H4 (cell line): ENCODE measurements around the gene RPL14. TPM values are rescaled to one million over a fixed set of nuclear protein-coding genes. Genes with fewer than 3 reads are reported as not detected.
A peak's percentile ranks its signal among the peaks of the same experiment; 100 is the strongest.

Experiments used
- DNase-seq: peaks from one replicate; pipeline ENCODE4 v3.0.0-alpha.2; 2015; ENCODE audit warnings: low spot score
- total RNA-seq: library from RNA; depleted of rRNA; stranded (reverse); fragments of >200 nt; shearing (Covaris generic); gene quantifications from 2 replicates; pipeline ENCODE4 v1.2.3, GENCODE V29; 2014

RPL14 gene
- total RNA-seq, 1 experiment from 2014 or later = 334 TPM

DNA sequence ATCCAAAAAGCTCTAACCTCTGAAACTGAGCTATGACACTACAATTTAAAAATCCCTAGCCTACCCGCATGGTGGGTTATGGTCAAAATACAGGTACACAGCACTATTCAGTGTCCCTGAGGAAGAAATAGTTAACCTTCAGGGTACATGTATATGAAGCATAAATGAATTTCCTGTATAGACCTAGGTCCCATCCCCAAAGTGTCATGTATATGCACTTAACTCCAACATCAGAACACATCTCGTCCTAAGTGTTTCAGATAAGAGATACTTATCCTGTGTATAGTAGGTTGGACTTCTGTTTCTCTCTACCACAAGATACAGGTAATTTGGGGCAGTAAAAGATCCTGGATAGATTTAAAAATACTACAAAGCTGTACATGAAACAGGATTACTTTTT, 6.4 kb downstream of the RPL14 start:
- DNase-seq = no peak

DNA sequence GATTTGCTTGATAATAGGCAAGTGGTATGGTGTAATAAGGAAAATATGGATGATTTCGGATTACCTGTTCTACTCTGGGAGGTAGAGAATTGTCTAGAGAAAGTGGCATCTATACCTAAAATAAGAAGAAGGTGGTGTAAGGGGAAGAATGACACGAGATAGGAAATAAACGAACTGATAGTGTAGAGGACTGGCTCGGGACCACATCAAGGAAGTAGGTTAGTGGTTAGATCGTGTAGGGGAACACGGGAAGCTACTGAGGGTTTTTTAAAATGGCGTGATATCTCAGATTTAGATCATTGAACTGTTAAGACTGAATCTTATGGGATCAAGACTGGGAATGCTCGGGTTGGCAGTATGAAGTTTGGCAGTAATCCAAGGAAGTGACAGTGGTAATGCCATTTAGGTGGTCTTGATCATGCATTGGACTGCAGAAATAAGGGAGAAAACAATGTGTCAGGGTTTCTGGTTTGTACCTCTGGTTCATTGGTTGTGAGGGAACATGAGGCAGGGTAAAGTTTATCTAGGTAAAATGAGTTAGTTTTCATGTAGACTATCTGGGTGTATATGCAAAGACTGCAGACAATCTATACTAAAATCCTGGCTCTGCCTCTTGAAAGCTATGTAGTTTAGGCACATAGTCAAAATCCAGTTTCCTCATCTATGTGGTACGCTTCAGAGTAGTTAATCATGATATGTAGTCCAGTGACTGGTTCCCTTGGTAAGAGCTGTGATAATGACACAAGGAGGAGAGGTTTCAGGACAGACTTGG, 7.4 kb downstream of the RPL14 start:
- DNase-seq = no peak

DNA sequence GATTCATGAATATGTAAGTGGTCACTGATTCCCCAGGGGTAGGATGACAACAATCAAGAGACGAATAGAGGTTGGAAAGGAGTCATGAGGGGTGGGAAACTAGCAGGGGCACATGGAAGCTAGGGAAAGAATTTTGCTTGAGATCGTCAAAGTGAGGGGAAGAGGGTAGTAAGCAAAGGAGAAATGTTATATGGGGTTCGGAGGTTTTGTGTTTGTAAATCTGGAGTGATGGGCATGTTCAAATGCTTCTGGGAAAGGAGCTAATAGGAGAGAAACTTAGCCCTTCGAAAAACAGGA, 7.9 kb downstream of the RPL14 start:
- DNase-seq = no peak

DNA sequence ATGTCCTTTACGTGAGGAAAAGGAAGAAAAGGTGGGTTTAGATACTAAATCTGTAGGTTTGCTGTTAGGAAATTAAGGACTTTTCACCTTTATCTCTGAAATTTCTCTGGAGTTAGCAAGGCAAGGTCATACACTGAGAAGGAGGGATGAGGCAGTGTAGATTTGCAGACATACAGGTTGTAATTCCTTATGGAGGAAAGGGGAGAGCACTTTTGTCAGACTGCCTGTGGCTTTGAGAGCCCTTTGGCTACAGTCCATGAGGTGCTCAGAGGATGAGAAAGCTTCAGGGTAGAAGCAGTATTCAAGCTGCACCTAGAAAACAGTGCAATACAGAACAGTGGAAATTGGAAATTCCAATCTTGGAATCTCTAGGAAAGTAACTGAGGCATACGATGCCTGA, 8.3 kb downstream of the RPL14 start:
- DNase-seq = no peak

DNA sequence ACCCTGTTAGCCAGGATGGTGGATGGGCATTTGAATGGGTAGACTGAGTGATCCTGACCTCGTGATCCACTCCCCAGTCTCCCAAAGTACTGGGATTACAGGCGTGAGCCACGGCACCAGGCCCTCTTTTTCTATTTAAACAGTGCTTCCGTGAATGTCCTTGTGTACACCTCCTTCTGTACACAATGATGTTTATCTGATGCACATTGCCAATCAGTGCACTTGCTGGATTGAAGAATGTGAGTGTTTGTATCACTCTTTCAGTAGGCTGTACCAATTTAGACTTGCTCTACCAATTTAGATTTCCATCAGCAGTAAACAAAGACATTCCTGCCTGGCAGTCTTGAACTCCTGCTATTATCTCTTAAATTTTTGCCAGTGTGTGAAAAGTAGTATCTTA, 10.9 kb downstream of the RPL14 start:
- no peak for DNase-seq

DNA sequence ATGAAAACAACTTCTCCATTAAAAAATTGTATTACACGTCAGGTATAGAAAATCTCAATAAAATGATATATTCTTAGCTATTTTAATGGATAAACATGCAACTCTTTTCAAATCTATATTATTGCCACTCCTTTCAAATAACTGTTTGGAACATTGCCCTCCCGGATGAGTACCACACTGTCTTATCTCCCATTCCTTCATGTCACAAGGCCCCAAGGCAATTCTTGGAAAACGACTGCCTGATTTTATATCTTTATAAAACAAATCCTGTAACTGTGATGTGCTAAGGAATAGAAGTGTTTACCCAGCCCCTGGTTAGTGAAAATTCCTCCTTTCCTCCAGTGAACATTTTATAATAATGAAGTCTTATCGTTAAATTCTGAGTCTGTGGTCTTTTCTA, 13.6 kb downstream of the RPL14 start:
- DNase-seq = no peak

DNA sequence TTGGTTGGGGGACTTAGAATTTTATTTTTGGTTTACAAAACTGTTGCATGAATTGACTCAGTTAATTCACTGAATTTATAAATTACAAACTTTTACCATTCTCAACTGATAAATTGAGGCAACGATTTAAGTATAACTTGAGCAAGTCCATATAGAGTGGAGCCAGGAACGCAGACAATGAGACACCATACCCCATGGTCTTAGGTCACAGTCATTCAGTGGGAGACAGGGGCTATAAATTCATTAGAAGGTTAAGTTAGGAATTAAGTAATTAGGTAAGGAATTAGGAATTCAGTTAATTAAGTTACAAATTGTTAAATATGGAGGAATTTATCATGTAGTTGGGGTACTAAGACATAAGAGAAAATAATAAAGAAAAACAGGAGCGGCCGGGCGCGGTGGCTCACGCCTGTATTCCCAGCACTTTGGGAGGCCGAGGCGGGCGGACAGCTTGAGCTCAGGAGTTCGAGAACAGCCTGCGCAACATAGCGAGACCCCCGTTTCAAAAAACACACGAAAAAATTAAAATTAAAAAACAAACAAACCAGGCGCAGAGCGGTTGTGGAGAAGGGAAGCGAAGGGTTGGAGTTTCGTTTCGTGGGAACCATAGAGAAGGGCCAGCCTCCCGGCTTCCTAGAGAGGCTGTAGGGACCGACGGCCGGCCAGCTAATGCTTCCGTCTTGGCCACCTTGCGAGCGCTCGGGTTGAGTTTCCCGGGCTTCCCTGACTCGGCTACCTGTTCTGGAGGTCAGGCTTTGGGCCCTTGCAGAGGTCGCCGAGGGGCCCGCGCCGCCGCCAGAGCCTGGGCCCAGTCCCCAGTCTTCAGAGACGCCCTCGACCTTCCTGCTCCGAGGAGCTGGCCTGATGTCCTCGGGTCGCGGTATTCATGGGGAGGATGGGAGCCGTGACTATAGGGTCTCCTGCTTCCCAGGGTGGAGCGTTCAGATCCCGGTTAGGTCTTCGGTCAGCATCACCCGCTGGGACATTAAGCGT, 19.6 kb downstream of the RPL14 start, which contains the start of gene ZNF619:
ZNF619 (plus strand) TSS at position 645 of the 993 bp plus-strand sequence. CDS start 858 bp downstream, outside the sequence.
- peak; percentile 27 for DNase-seq

DNA sequence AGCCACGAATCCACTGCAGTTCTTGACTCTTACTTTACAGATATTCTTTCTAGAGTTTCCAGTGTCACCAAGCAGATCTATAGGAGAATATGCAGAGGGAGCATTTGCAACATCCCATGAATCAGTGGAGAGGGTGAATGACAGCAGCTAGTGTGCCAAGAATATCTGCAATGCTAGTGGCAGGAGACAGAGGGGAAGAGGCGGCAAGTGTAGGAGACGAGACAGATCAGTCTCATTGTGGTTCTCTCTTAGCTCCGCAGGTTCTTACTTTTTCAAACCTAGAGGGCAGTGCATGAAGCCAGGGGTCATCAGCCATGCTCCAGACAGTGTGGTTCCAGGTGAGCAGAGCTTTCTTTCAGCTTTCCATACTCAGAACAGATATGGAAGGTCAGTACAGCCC, 20.5 kb downstream of the RPL14 start:
- DNase-seq = no peak

DNA sequence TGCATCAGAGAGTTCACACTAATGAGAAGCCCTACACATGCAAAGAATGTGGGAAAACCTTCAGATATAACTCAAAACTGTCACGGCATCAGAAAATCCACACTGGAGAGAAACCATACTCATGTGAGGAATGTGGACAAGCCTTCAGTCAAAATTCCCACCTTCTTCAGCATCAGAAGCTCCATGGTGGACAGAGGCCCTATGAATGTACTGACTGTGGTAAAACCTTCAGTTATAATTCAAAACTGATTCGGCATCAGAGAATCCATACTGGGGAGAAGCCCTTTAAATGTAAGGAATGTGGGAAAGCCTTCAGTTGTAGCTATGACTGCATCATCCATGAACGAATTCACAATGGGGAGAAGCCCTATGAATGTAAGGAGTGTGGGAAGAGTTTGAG, 30.0 kb downstream of the RPL14 start:
- DNase-seq = no peak

DNA sequence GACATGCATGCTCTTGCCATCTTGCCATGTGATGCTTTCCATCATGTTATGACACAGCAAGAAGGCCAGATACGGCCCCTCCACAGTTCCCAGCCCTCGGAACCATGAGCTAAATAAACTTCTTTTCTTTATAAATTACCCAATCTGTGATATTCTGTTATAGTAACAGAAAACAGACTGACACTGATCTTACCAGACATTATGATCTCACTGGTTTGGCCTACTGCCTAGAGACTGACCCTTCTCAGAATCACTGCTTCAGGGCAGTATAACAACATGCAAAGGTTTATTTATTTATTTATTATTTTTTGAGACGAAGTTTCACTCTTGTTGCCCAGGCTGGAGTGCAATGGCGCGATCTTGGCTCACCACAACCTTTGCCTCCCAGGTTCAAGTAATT, 33.8 kb downstream of the RPL14 start:
- DNase-seq = no peak

DNA sequence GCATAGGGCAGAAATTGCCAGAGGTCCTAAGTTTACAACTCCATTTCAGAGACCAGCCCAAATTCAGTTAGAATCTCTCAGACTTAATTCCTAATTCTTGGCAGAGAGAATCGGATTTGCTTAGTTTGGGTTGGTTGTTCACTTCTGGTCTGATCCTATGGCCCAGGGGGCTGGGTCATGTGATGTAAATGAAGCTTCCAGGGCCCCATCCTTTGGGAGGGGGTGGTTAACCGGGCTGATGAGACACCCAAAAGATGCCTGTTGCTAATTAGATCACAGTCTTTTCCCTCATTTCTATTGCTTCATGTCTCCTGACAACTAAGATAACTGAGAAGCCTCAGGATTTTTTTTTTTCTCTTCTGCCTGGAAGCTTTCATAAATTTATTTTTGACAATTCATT, 37.6 kb downstream of the RPL14 start:
- DNase-seq = no peak

DNA sequence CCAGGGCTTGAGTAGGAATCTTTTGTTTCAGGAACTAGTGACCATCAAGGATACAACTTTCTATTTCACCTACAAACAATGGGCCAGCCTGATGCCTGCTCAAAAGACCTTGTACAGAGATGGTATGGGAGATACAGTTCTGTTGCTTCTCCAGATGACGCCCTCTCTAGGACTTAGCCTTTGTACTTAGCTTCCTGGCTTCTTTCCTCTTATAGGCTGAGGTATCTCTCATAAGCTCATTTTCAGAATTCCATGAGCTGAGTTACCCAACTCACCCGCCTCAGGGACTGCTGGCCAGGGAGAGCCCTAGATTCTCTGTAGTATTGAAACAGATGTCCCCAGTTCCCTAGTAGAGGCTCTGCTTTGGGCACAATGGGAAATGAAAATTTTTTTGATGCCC, 40.1 kb downstream of the RPL14 start:
- DNase-seq = no peak

DNA sequence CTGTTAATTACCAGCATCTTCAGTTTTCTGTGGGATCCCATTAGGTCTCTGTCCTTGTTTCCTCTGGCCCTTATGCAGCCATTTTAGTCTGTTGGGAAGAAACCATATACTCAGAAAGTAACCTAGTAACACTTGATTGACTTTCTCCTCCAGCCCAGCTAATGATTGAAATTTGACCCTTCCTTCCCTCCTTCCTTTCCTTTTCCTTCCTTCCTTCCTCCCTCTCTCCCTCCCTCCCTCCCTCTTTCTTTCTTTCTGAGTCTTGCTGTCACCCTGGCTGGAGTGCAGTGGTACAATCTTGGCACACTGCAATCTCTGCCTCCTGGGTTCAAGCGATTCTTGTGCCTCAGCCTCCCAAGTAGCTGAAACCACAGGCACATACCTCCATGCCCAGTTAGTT, 42.8 kb downstream of the RPL14 start:
- DNase-seq = no peak

DNA sequence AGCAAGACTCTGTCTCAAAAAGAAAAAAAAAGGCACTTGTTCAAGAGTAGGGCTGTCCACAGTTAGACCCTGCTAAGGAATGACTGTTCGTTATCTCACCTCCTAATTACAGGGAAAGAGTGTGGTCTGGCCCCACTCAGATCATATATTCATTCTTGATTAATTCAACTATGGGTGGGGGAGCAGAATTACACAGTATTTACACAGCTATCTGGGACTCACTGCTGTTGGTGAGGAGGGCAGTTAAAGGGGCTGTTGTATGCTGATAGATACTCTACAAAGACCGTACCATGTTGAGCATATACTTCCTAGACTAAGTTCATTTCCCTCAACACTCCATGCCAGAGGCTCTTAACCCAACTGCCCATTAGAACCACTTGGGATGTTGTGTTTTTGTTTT, 44.9 kb downstream of the RPL14 start:
- DNase-seq = no peak

DNA sequence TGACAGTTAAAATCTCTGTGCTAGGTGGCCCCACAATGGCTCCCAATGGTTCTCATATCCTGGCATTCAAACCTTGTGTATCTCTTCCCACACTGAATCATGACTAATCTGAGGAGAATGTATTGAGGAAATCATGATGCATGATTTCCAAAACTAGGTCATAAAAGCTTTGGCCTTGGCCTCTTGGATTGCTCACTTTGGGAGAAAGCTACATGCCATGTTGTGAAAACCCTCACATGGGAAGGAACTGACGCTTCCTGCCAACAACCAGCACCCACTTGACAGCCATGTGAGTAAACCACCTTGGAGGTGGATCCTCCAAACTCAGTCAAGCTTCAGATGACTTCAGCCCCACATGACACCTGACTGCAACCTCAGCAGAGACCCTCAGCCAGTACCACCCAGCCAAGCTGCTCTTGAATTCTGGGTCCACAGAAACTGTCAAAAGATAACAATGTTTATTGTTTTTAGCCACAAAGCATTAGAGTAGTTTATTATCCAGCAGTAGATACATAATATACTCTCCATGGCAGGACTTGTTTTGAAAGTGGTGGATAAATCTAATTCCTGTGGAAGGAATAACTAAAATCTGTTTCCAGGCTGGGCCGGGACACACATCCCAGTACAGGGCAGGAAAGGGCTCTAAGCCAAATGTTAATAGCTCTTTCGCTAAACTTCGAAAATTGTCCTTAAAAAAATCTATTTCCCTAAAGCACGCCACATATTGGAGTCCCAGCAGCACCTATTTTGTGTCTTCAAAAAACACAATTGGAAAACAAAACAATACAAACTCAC, 47.7 kb downstream of the RPL14 start:
- peak; percentile 78 for DNase-seq

DNA sequence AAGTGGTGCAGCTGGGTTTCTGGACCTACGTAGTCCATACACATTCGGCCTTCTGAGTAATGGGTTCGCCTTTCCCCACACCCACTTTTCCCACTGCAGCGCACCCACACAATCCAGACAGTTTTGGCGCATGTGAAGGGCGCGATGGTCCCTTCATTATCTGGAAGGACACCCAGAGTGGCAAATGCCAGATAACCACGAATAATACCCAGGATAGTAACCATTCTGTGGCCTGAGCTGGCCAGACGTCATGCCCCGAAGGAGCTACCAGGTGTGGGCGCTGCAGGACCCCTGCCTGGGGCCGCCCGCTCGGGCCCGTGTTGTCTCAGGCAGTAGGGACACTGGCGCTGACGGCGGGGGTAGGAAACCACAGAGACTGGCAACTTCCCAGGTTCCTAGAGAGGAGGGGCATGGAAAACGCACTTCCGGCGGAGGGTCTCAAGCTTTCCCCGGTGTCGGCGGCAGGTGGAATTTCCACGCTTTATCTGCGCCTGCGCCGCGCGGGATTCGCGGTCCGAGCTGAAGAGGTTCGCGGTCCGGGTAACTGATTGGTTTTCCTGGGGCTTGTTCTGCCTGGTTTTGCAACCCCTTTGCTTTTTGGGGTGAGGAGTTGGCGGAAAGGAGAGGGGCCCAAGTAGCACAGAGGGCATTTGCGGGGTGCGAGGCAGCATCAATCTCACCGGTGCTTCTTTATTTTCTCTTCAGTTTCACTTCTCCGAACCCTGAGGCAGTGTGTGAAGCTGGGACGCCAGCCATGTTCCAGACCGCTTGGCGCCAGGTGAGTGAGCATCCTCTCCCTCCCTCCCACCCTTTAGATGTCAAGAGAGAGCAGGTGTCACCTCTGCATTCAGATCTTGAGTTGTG, 48.7 kb downstream of the RPL14 start, which contains the start of gene ZNF620:
ZNF620 (plus strand) TSS at position 441 of the 864 bp plus-strand sequence; CDS start at position 755, 314 bp downstream.
- DNase-seq = no peak

DNA sequence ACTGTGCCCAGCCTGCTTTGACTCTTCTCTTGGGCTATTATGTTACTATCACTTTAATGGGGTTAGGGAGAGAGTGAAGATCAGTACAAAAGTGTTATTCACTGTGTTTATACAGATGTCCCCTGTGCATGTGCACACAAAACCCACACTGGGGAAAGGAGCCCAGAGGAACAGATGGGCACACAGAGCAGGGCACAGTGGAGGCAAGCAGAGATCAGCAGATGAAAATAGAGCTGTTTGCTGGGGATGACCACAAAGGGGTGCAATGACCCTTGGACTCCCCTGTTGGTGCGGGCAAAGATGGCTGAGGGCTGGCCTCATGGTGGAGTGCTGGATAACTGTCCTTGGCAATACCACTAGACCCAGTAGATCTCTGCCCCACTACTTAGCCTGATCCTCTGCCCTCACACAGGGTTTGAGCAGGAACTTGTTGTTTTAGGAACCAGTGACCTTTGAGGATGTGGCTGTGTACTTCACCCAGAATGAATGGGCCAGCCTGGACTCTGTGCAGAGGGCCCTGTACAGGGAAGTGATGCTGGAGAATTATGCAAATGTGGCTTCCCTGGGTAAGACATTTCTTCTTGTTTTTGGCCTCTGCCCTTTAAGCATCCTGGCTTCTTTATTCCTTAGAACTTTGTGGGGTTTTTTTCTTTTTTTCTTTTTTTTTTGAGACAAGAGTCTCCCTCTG, 54.0 kb downstream of the RPL14 start:
- DNase-seq = no peak

DNA sequence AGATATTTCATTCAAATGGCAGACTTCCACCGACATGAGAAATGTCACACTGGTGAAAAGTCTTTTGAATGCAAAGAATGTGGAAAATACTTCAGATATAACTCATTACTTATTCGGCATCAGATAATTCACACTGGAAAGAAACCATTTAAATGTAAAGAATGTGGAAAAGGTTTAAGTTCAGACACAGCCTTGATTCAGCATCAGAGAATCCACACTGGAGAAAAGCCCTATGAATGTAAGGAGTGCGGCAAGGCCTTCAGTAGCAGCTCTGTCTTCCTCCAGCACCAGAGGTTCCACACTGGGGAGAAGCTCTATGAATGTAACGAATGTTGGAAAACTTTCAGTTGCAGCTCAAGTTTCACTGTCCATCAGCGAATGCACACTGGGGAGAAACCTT, 59.1 kb downstream of the RPL14 start:
- no peak for DNase-seq

DNA sequence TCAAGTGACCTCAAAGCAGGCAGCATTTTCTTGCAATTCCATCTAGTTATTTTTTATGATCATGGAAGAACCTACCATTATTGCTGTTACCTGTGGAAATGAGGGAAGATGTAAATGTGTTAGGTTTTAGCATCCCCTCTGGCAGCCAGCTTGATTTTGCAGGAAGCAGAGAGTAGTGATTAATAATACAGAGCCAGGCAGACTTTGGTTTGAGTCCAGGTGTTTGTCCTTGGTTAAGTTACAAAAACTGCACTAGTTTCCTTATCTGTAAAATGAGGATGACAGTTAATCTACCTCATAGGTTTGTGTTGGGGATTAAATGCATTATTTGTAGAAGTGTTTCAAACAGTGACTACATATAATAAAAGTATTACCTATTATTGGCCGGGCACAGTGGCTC, 60.9 kb downstream of the RPL14 start:
- no peak for DNase-seq
